NCI-H187 (cell line): ENCODE results near the gene L2HGDH.

Experiments
- DNase-seq, 2 experiments: peaks; one replicate each; lab custom pipeline; 2025; lab: John Stamatoyannopoulos, UW

Gene L2HGDH

GRCh38 chr14:50229681-50230080 lies 82.3 kb downstream of the L2HGDH start:
- DNase-seq = no peak

GRCh38 chr14:50228313-50228712 lies 83.7 kb downstream of the L2HGDH start:
- no peak for DNase-seq

GRCh38 chr14:50225974-50226297 lies 86.1 kb downstream of the L2HGDH start:
- DNase-seq = no peak

GRCh38 chr14:50225067-50225973 lies 86.7 kb downstream of the L2HGDH start:
- DNase-seq = no peak

- no peak for DNase-seq
These were observed 89.9 kb downstream of the L2HGDH start for GRCh38 chr14:50222055-50222613.

GRCh38 chr14:50218501-50218900 lies 93.5 kb downstream of the L2HGDH start:
- DNase-seq = no peak

GRCh38 chr14:50215416-50215815 lies 96.6 kb downstream of the L2HGDH start:
- no peak for DNase-seq

GRCh38 chr14:50213795-50214194 lies 98.2 kb downstream of the L2HGDH start:
- no peak for DNase-seq

GRCh38 chr14:50212726-50213125 lies 99.3 kb downstream of the L2HGDH start:
- no peak for DNase-seq

GRCh38 chr14:50210074-50210473 lies 102.0 kb downstream of the L2HGDH start:
- no peak for DNase-seq

GRCh38 chr14:50198499-50198898 lies 113.5 kb downstream of the L2HGDH start:
- no peak for DNase-seq

- no peak for DNase-seq
These were observed 120.5 kb downstream of the L2HGDH start for GRCh38 chr14:50191499-50191898.
